IMR-90 (cell line): ENCODE data around the gene TCOF1. TPM values are rescaled to one million over a fixed set of nuclear protein-coding genes. Genes with fewer than 3 reads are reported as not detected.

Experiments
- ATAC-seq: fragments of 200-7000 bp; cut with Tn5 transposase; 2 replicates; pipeline ENCODE4 v1.9.1; 2020; ENCODE audit warnings: low read depth, mild to moderate bottlenecking, moderate library complexity
- BruUV-seq: library from RNA; stranded (reverse); fragments of 400-500 nt; replicated peaks from 2 replicates; lab custom pipeline; 2021; lab: Mats Ljungman, UMichigan
- CTCF ChIA-PET: fragments of 300-600 bp; formaldehyde crosslinking; extraction: SDS; loops from one replicate; lab custom pipeline; 2021; ENCODE audit warnings: antibody characterized with exemption; lab: Yijun Ruan, JAX
- POLR2A ChIA-PET: fragments of 300-600 bp; sonication (Branson Sonifier 250); formaldehyde crosslinking; loops from one replicate; lab custom pipeline; 2022; ENCODE audit warnings: antibody characterized with exemption; ENCODE audit not compliant: unreplicated experiment; lab: Charles Lee
- DNase-seq: peaks from one replicate; pipeline ENCODE4 v3.0.0; 2013
- H2AFZ ChIP-seq: replicated peaks from 2 replicates; pipeline ENCODE3; 2013; ENCODE audit warnings: low read length, mild to moderate bottlenecking; ENCODE audit not compliant: poor library complexity
- H2AK5ac ChIP-seq: 2 replicates; pipeline ENCODE4 v1.6.1; 2013; ENCODE audit warnings: low read depth, low read length, inconsistent platforms
- H2AK9ac ChIP-seq: replicated peaks from 2 replicates; pipeline ENCODE3; 2013; ENCODE audit warnings: mild to moderate bottlenecking, low read depth, low read length, moderate library complexity; ENCODE audit not compliant: poor library complexity
- H2BK120ac ChIP-seq: 2 replicates; pipeline ENCODE4 v1.6.1; 2013; ENCODE audit warnings: low read depth, low read length, inconsistent platforms
- H2BK15ac ChIP-seq: 3 replicates; pipeline ENCODE4 v1.6.1; 2013; ENCODE audit warnings: low read depth, low read length, inconsistent platforms
- H2BK20ac ChIP-seq: 2 replicates; pipeline ENCODE4 v1.6.1; 2013; ENCODE audit warnings: low read depth, mild to moderate bottlenecking, inconsistent platforms, low read length, moderate library complexity
- H2BK5ac ChIP-seq: 2 replicates; pipeline ENCODE4 v1.6.1; 2013; ENCODE audit warnings: mild to moderate bottlenecking, low read depth, low read length, inconsistent platforms; ENCODE audit not compliant: poor library complexity, severe bottlenecking
- H3K14ac ChIP-seq: replicated peaks from 2 replicates; pipeline ENCODE4 v1.6.1; 2013; ENCODE audit warnings: low read depth, low read length, inconsistent platforms
- H3K18ac ChIP-seq: 2 replicates; pipeline ENCODE4 v1.6.1; 2013; ENCODE audit warnings: low read depth, low read length, control low read depth
- H3K23ac ChIP-seq: 2 replicates; pipeline ENCODE4 v1.6.1; 2013; ENCODE audit warnings: low read depth, low read length, inconsistent platforms
- H3K27ac ChIP-seq: 2 replicates; pipeline ENCODE4 v1.5.1; 2013; ENCODE audit warnings: mild to moderate bottlenecking, control low read depth, low read length; ENCODE audit not compliant: insufficient read depth
- H3K27me3 ChIP-seq: 2 replicates; pipeline ENCODE4 v1.6.1; 2013; ENCODE audit warnings: low read length; ENCODE audit not compliant: control insufficient read depth, insufficient read depth
- H3K36me3 ChIP-seq: 2 replicates; pipeline ENCODE4 v1.6.1; 2013; ENCODE audit warnings: low read length, mixed read lengths; ENCODE audit not compliant: control insufficient read depth, insufficient read depth
- H3K4ac ChIP-seq: 2 replicates; pipeline ENCODE4 v1.6.1; 2013; ENCODE audit warnings: low read depth, low read length, inconsistent platforms
- H3K4me1 ChIP-seq: 2 replicates; pipeline ENCODE4 v1.6.1; 2013; ENCODE audit warnings: low read length, mixed read lengths; ENCODE audit not compliant: control insufficient read depth, insufficient read depth
- H3K4me2 ChIP-seq: 2 replicates; pipeline ENCODE4 v1.6.1; 2013; ENCODE audit warnings: low read depth, mild to moderate bottlenecking, control low read depth, low read length, moderate library complexity
- H3K4me3 ChIP-seq: 2 replicates; pipeline ENCODE4 v1.5.1; 2013; ENCODE audit warnings: low read depth, mild to moderate bottlenecking, control low read depth, low read length, moderate library complexity; ENCODE audit not compliant: insufficient read depth
- H3K56ac ChIP-seq: 2 replicates; pipeline ENCODE4 v1.6.1; 2013; ENCODE audit warnings: low read length, inconsistent platforms; ENCODE audit not compliant: insufficient read depth; ENCODE audit errors: extremely low read depth
- H3K79me1 ChIP-seq, 2 experiments: 2 replicates each; pipeline ENCODE4 v1.6.1; 2013; ENCODE audit warnings: low read length in 2 of 2, inconsistent platforms in 1 of 2, low read depth in 1 of 2
- H3K9ac ChIP-seq: 2 replicates; pipeline ENCODE4 v1.6.1; 2013; ENCODE audit warnings: low read depth, low read length, control low read depth
- H3K9me1 ChIP-seq: 2 replicates; pipeline ENCODE4 v1.6.1; 2013; ENCODE audit warnings: low read length, inconsistent platforms; ENCODE audit not compliant: insufficient read depth
- H3K9me3 ChIP-seq: 2 replicates; pipeline ENCODE4 v1.6.1; 2013; ENCODE audit warnings: low read length; ENCODE audit not compliant: control insufficient read depth, insufficient read depth
- H4K20me1 ChIP-seq: 2 replicates; pipeline ENCODE4 v1.6.1; 2013; ENCODE audit warnings: low read length, inconsistent platforms; ENCODE audit not compliant: insufficient read depth
- H4K5ac ChIP-seq: 2 replicates; pipeline ENCODE4 v1.6.1; 2013; ENCODE audit warnings: mild to moderate bottlenecking, low read depth, low read length, control low read depth
- H4K8ac ChIP-seq, 2 experiments: 2 replicates each; pipeline ENCODE4 v1.6.1; 2013; ENCODE audit warnings: low read depth in 2 of 2, low read length in 2 of 2, control low read depth in 1 of 2, inconsistent platforms in 1 of 2
- H4K91ac ChIP-seq: 2 replicates; pipeline ENCODE4 v1.6.1; 2013; ENCODE audit warnings: low read depth, low read length, inconsistent platforms; ENCODE audit not compliant: insufficient read depth
- BHLHE40 ChIP-seq: fragments of 150-350 bp; IDR thresholded peaks from 2 replicates; pipeline ENCODE4 v1.6.1; 2016; ENCODE audit warnings: mild to moderate bottlenecking, low read depth, low read length
- CEBPB ChIP-seq: IDR thresholded peaks from 2 replicates; pipeline ENCODE4 v1.6.1; 2012; ENCODE audit warnings: low read depth, low read length, improper control_type of control experiment
- FOS ChIP-seq: fragments of 150-350 bp; IDR thresholded peaks from 2 replicates; pipeline ENCODE4 v1.6.1; 2016; ENCODE audit warnings: low read depth, low read length
- NFE2L2 ChIP-seq: fragments of 150-350 bp; IDR thresholded peaks from 2 replicates; pipeline ENCODE4 v1.6.1; 2016; ENCODE audit warnings: low read depth, mild to moderate bottlenecking, low read length
- dilution Hi-C: fragments of 300-500 bp; cut with HindIII; formaldehyde crosslinking; loops from one replicate; pipeline ENCODE4 v1.14.3; 2018; ENCODE audit warnings: low sequenced_read_pairs; ENCODE audit not compliant: unreplicated experiment
- in situ Hi-C: fragments of 300-500 bp; cut with MboI; formaldehyde crosslinking; loops from 3 replicates; pipeline ENCODE4 v1.14.3; 2019; ENCODE audit warnings: low sequenced_read_pairs, inconsistent platforms, mixed read lengths
- intact Hi-C: fragments of 100-400 bp; cut with micrococcal nuclease; formaldehyde crosslinking; loops from 2 replicates; pipeline ENCODE4 v1.10.0; 2022
- polyA plus RNA-seq, 3 experiments: library from polyadenylated mRNA; depleted of rRNA; stranded (reverse); fragments of >200 nt; gene quantifications; 2 replicates each; pipeline ENCODE4 v1.2.3, GENCODE V29; 2012; ENCODE audit warnings: low replicate concordance in 1 of 3
- total RNA-seq: library from RNA; depleted of rRNA; stranded (reverse); fragments of >200 nt; gene quantifications from 2 replicates; pipeline ENCODE4 v1.2.3, GENCODE V29; 2012
- TF ChIP-seq, protein P1 (sequence below): conservative IDR thresholded peaks from 2 replicates; pipeline ENCODE4 v1.5.1; 2012; ENCODE audit warnings: mild to moderate bottlenecking, low read depth, low read length, improper control_type of control experiment
- TF ChIP-seq, protein P2 (sequence below): fragments of 150-350 bp; IDR thresholded peaks from 2 replicates; pipeline ENCODE4 v1.6.1; 2017; ENCODE audit warnings: mild to moderate bottlenecking, antibody characterized with exemption, low read length, low read depth

TCOF1 gene
- total and polyA plus RNA-seq, 2 of the 4 experiments (the other 2 are of a cell fraction) = 18.2 to 19.7 TPM

DNA sequence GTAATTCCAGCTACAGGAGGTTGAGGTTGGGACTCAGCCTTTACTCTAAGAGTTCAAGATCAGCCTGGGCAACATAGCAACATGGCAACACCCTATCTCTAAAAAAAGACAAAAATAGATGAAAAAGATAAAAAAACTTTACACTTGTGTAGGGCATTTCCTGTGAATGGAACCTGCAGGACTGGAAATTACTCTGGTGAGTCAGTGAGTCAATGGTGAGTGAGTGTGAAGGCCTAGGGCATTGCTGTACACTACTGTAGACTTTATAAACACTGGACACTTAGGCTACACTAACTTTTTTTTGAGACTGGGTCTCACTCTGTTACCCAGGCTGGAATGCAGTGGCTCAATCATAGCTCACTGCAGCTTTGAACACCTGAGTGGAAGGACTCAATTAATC, 35.3 kb upstream of the TCOF1 start:
- Histone ChIP-seq H3K9me3 (no peaks in the 10 kb centered on the region), H3K36me3 (no peaks in the 10 kb centered on the region), H2BK15ac (no peak overlapping the region; the same call in 2 of the 3 replicates), H3K18ac (no peak overlapping the region), H3K9ac (no peak overlapping the region), H2BK20ac (no peak overlapping the region), H3K4me3 (no peak overlapping the region), H4K8ac (no peak overlapping the region), H2AK5ac (0 out of 2 replicates have a peak overlapping the region, but pooled peaks have one; percentile 19), H3K56ac (no peak overlapping the region), H3K79me1 (peaks cover 0 to 8% of the 10 kb centered on the region in 2 experiments; a peak in 2 of 4 replicates), H3K4me1 (peaks cover 28% of the 10 kb centered on the region), H4K91ac (no peak overlapping the region), H3K9me1 (peaks cover 34% of the 10 kb centered on the region), H3K14ac (no peak overlapping the region), H2BK120ac (no peak overlapping the region), H2AFZ (no peak overlapping the region), H2BK5ac (no peak overlapping the region), H3K23ac (no peak overlapping the region), H3K27me3 (no peaks in the 10 kb centered on the region), H3K4ac (peak overlapping the region; percentile 50; the same call in 1 of the 2 replicates), H3K4me2 (no peak overlapping the region), H4K5ac (no peak overlapping the region), H3K27ac (no peak overlapping the region), H4K20me1 (no peaks in the 10 kb centered on the region), H2AK9ac (no peak overlapping the region)
- no peak for TF ChIP-seq NFE2L2
- TF ChIP-seq BHLHE40 = peak; percentile 35; the same call in 1 of the 2 replicates
- TF ChIP-seq, protein P1, sequence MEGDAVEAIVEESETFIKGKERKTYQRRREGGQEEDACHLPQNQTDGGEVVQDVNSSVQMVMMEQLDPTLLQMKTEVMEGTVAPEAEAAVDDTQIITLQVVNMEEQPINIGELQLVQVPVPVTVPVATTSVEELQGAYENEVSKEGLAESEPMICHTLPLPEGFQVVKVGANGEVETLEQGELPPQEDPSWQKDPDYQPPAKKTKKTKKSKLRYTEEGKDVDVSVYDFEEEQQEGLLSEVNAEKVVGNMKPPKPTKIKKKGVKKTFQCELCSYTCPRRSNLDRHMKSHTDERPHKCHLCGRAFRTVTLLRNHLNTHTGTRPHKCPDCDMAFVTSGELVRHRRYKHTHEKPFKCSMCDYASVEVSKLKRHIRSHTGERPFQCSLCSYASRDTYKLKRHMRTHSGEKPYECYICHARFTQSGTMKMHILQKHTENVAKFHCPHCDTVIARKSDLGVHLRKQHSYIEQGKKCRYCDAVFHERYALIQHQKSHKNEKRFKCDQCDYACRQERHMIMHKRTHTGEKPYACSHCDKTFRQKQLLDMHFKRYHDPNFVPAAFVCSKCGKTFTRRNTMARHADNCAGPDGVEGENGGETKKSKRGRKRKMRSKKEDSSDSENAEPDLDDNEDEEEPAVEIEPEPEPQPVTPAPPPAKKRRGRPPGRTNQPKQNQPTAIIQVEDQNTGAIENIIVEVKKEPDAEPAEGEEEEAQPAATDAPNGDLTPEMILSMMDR = no peak
- no peak for TF ChIP-seq CEBPB
- peak; percentile 71 for TF ChIP-seq FOS
- TF ChIP-seq, protein P2, sequence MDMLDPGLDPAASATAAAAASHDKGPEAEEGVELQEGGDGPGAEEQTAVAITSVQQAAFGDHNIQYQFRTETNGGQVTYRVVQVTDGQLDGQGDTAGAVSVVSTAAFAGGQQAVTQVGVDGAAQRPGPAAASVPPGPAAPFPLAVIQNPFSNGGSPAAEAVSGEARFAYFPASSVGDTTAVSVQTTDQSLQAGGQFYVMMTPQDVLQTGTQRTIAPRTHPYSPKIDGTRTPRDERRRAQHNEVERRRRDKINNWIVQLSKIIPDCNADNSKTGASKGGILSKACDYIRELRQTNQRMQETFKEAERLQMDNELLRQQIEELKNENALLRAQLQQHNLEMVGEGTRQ = no peak
- DNase-seq (peak; percentile 87), ATAC-seq (peak; percentile 46)
- ChIA-PET POLR2A (no interaction called here), CTCF (interaction anchor here (0.9 kb wide), 2 partner anchors 12 to 15 kb away, joined by 3 to 4 read pairs; no protein-coding TSS in a partner anchor)
- intact Hi-C loops (no loop called here), in situ Hi-C loops (no loop called here), dilution Hi-C loops (no loop called here)
- no TSS peak for BruUV-seq
